NCI-H524 treated with DMSO at 0.1 percent for 48 hours (cell line): Measurements from ENCODE around the gene KIAA1217.

Experiments
- DNase-seq: peaks from one replicate; lab custom pipeline; 2025; lab: John Stamatoyannopoulos, UW

Gene KIAA1217

GRCh38 chr10:24207781-24208611, 942 bp upstream of the KIAA1217 start:
- no peak for DNase-seq

GRCh38 chr10:24209432-24209771, 464 bp downstream of the KIAA1217 start:
- no peak for DNase-seq

GRCh38 chr10:24209946-24210491, 1.1 kb downstream of the KIAA1217 start:
- no peak for DNase-seq

GRCh38 chr10:24210501-24210900, 1.6 kb downstream of the KIAA1217 start:
- DNase-seq = no peak

- DNase-seq = no peak
Observed at GRCh38 chr10:24213266-24213665, 4.3 kb downstream of the KIAA1217 start.

- DNase-seq = no peak
Observed at GRCh38 chr10:24213881-24214280, 4.9 kb downstream of the KIAA1217 start.

GRCh38 chr10:24214762-24215161, 5.8 kb downstream of the KIAA1217 start:
- DNase-seq = no peak

- DNase-seq = no peak
Observed at GRCh38 chr10:24215196-24215595, 6.3 kb downstream of the KIAA1217 start.

- DNase-seq = no peak
Observed at GRCh38 chr10:24215603-24216002, 6.7 kb downstream of the KIAA1217 start.

GRCh38 chr10:24219963-24220362, 11.0 kb downstream of the KIAA1217 start:
- no peak for DNase-seq

- no peak for DNase-seq
Observed at GRCh38 chr10:24223341-24223740, 14.4 kb downstream of the KIAA1217 start.

GRCh38 chr10:24223953-24224352, 15.0 kb downstream of the KIAA1217 start:
- DNase-seq = no peak

- DNase-seq = no peak
Observed at GRCh38 chr10:24228642-24229041, 19.7 kb downstream of the KIAA1217 start.

- no peak for DNase-seq
Observed at GRCh38 chr10:24229909-24230308, 21.0 kb downstream of the KIAA1217 start.

- no peak for DNase-seq
Observed at GRCh38 chr10:24231200-24231599, 22.3 kb downstream of the KIAA1217 start.

- DNase-seq = no peak
Observed at GRCh38 chr10:24234784-24235183, 25.8 kb downstream of the KIAA1217 start.

GRCh38 chr10:24235471-24235870, 26.5 kb downstream of the KIAA1217 start:
- no peak for DNase-seq

- no peak for DNase-seq
Observed at GRCh38 chr10:24237801-24238395, 29.0 kb downstream of the KIAA1217 start.

GRCh38 chr10:24238519-24239247, 29.7 kb downstream of the KIAA1217 start:
- DNase-seq = no peak

- DNase-seq = no peak
Observed at GRCh38 chr10:24239289-24240040, 30.5 kb downstream of the KIAA1217 start.

GRCh38 chr10:24240041-24240751, 31.3 kb downstream of the KIAA1217 start:
- no peak for DNase-seq
